ENCODE data around the gene IFITM10.
"Not testable (repeated sequence)": the region's sequence is repeated elsewhere in the genome, so short reads cannot be mapped to it uniquely, and the experiment has no call there.

Gene IFITM10

GRCh38 chr11:1689250-1690166 is 60.9 kb downstream of the IFITM10 start:
- DNase-seq: not testable (repeated sequence)

- not testable (repeated sequence) for DNase-seq
Observed at GRCh38 chr11:1688336-1688947, 62.0 kb downstream of the IFITM10 start.

GRCh38 chr11:1686220-1686619 is 64.2 kb downstream of the IFITM10 start:
- DNase-seq: not testable (repeated sequence)

DNA sequence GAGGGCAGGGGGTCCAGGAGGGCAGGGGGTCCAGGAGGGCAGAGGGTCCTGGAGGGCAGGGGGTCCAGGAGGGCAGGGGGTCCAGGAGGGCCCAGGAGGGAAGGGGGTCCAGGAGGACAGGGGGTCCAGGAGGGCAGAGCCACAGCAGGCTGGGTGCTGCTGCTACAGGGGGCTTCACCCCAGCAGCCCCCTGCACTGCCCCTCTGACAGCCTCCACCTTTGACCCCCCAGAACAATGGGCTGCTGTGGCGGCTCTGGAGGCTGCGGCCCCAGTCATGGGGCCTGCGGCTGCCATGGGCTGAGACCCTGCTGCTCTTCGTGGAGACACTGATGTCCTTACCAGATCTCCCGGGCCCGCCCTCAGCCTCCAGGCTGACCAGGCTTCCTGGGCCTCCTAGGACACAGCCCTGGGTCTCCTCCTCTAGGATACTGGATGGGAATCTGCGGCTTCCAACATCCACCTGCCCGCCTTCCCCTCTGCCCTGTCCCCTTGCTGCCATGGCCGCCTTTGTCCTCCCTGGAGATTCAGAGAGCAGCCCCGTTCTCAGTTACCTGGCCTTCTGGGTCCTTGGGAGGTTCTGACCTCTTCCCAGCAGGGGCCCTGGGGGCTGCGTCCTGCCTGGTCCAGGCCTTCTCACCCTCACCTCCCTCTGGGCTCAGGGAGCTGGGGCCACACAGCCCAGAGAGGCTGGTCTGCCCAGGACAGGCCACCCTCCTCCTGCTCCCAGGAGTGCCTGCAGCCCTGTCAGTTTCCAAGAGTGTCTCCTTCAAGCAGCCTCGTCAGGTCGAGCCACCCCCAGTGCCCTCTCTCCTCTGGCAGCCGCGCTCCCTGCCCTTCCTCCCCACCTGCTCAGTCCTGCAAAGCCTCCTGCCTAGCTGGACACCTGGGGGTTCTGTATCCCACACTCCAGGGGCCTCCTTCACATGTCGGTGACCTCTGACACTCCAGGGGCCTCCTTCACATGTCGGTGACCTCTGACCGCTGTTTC is 65.2 kb downstream of the IFITM10 start:
- not testable (repeated sequence) for DNase-seq

DNA sequence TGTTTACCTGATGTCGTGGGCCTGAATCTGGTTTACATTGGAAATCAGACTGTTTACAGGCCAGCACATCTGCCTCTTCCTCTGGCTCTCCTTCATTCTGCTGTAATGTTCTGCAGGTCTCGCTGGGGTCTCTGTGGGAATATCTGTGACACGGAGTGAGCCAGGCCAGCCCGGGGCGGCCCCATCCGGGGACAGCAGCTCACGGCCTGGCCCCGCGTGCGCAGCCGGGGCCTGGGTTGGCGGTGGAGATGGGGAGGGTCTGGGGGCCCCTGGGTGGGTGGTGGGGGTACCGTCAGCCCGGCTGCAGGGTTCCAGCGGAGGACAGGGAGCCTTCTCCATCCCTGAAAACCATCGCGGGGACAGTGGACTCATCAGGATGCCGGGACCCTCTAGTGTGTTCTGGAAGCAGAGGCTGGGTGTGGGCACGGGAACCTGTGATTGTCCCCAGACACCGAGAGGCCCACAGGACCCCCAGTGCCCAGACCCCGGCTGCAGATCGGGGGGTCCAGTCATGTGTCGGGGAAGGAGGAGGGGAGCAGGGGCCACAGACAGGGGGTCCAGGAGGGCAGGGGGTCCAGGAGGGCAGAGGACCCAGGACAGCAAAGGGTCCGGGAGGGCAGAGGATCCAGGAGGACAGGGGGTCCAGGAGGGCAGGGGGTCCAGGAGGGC is 66.4 kb downstream of the IFITM10 start:
- DNase-seq: not testable (repeated sequence)

- not testable (repeated sequence) for DNase-seq
Observed at GRCh38 chr11:1683216-1683615, 67.2 kb downstream of the IFITM10 start.
